Measurements from ENCODE around the gene GTF2H4. TPM values are rescaled to one million over a fixed set of nuclear protein-coding genes. Genes with fewer than 3 reads are reported as not detected.

The GTF2H4 gene
- total RNA-seq, 1 donor from 2014 or later: 37.1 TPM

DNA sequence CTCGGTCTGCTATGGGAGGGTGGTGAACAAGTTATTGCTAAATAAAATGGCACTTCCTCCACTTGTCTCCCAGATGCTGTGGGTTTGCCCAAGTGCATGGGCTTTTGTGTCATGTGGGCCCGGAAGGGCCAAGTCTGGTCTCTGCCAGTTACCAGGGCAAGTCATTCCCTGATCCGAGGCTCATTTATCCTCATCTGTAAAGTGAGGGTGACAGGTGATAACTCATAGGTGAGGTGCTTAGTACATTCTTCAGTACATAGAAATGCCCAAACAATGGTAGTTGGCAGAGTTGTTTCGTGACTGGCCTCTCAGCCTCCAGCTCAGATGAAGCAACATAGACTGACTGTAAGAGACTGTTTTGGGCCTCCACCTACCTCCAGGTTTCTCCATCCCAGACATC lies 30.7 kb downstream of the GTF2H4 start:
- Histone ChIP-seq H3K36me3 (no peaks in the 10 kb centered on the region), H3K4me1 (peaks cover 31% of the 10 kb centered on the region), H3K27me3 (ENCODE audit: low read depth) (no peaks in the 10 kb centered on the region), H3K9me3 (no peaks in the 10 kb centered on the region), H3K4me3 (no peak overlapping the region), H3K27ac (no peak overlapping the region)
- intact Hi-C loops (cut with DNase I): no loop called here
- TF ChIP-seq, protein P1, sequence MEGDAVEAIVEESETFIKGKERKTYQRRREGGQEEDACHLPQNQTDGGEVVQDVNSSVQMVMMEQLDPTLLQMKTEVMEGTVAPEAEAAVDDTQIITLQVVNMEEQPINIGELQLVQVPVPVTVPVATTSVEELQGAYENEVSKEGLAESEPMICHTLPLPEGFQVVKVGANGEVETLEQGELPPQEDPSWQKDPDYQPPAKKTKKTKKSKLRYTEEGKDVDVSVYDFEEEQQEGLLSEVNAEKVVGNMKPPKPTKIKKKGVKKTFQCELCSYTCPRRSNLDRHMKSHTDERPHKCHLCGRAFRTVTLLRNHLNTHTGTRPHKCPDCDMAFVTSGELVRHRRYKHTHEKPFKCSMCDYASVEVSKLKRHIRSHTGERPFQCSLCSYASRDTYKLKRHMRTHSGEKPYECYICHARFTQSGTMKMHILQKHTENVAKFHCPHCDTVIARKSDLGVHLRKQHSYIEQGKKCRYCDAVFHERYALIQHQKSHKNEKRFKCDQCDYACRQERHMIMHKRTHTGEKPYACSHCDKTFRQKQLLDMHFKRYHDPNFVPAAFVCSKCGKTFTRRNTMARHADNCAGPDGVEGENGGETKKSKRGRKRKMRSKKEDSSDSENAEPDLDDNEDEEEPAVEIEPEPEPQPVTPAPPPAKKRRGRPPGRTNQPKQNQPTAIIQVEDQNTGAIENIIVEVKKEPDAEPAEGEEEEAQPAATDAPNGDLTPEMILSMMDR (IDR thresholded peaks at IDR 0.05): no peak
- DNase-seq: no peak
- ATAC-seq: no peak

DNA sequence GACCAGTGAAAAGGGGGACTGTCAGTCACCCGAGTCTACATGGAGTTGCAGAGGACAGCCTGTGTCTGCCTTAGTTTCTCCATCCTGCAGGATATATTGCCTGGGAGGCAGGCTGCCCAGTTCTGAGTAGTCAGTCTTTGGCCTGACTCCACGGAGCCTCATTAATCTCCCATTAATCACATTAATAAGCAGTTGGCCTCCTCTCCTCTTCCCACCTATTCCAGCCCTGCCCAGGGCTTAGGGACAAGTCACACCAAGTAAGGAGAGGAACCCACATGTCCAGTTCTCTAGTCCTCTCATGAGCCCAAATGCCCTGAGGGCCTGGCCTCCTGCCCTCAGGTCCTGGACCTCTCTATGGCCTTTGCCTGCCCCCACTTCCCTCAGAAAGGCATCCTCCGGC lies 31.5 kb downstream of the GTF2H4 start:
- ATAC-seq: no peak
- Histone ChIP-seq H3K36me3 (no peaks in the 10 kb centered on the region), H3K4me1 (peaks cover 24% of the 10 kb centered on the region), H3K9me3 (no peaks in the 10 kb centered on the region), H3K4me3 (no peak overlapping the region), H3K27me3 (ENCODE audit: low read depth) (no peaks in the 10 kb centered on the region), H3K27ac (no peak overlapping the region)
- intact Hi-C loops (cut with DNase I): no loop called here
- DNase-seq: no peak
- TF ChIP-seq, protein P1 (IDR thresholded peaks at IDR 0.05): no peak

DNA sequence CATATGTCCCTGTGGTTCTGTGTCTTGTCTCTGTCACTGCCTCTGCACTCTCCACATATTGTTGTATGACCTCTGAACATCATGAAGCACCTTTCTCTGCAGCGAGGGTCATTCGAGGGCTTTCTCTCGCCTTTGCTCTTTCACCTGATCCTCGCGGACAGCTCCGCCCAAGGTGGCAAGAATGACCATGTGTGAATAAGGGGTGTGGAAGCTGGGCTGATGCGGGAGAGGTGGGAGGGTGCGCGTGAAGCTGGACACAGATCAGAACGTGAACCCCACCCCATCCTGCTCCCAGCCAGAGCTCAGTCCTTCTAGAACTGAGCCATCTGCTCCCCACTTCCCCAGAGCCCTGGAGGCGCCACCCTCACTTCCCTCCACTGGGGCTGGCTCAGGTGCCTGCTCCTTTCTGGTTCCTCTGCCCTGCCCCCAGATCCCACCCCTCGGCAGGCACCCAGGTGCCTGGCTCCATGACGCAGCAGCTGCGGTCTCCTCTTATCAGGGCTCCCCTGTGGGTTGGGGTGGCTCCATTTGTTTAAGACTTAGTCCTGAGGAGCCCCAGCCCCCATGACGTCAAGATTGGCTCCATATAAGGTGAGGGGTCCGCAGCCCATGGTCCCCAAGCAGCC lies 32.5 kb downstream of the GTF2H4 start, which contains the start of gene MUCL3:
Gene MUCL3 (plus strand): TSS at position 613 of the 626 bp plus-strand sequence. CDS start 27 bp downstream, outside the sequence.
- Histone ChIP-seq H3K9me3 (no peaks in the 10 kb centered on the region), H3K27ac (no peak within 1 kb of the TSS), H3K36me3 (no peaks in the 10 kb centered on the region), H3K4me1 (peaks cover 22% of the 10 kb centered on the region), H3K27me3 (ENCODE audit: low read depth) (no peaks in the 10 kb centered on the region), H3K4me3 (no peak within 1 kb of the TSS)
- no peak for ATAC-seq
- TF ChIP-seq, protein P1 (IDR thresholded peaks at IDR 0.05): no peak
- no peak for DNase-seq
- intact Hi-C loops (cut with DNase I): no loop called here

DNA sequence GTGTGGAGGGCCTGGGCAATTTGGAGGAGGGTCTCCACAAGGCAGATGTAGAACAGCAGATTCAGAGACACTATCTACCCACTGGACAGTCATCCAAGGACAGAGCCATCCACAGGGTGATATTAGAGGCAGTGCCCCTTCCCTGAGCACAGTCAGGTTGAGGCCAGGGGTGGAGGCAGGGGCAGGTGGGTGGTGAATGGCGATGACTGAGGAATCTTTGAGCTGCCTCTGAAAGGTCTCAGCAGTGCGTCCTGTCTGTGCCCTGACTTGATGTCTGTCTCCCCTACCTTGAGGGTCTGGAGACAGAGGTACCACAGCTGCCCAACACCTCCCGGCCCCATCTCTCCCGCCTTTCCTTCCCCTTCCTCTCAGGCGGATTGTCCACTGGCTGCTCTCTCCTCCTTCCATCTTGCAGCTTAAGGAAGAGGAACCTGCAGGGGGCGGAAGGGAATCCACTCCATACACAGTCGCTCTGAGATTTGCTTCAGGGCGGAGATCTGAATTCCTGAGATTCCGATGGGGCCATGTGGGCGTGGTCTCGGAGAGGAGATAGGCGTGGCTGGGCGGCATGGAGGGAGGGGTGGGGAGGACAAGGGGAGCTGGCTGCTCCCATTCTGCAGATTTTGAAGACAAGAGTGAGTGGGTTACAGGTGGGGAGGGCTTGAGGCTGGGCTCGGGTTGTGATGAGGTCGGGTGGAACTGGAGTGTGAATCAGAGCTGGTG lies 34.5 kb downstream of the GTF2H4 start:
- no peaks in the 10 kb centered on the region for H3K9me3 ChIP-seq
- intact Hi-C loops (cut with DNase I): no loop called here
- TF ChIP-seq, protein P1 (IDR thresholded peaks at IDR 0.05): peak; percentile 46
- no peaks in the 10 kb centered on the region for H3K36me3 ChIP-seq
- DNase-seq: peak; percentile 89
- H3K27ac ChIP-seq: no peak overlapping the region
- no peak overlapping the region for H3K4me3 ChIP-seq
- peaks cover 22% of the 10 kb centered on the region for H3K4me1 ChIP-seq
- ATAC-seq: peak; percentile 93
- H3K27me3 ChIP-seq (ENCODE audit: low read depth): no peaks in the 10 kb centered on the region

DNA sequence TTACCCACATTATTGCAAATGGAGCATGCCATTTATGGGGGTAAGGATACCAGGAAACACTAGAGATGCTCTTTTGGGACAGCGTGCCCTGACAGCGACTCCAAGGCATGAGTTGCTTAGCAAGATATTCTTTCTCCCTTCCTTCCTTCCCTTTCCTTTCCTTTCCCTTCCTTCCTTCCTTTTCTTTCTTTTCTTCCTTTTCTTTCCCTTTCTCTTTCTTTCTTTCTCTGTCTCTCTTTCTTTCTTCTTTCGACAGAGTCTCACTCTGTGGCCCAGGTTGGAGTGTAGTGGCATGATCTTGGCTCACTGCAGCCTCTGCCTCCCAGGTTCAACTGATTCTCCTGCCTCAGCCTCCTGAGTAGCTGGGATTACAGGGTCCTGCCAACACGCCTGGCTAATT lies 36.0 kb downstream of the GTF2H4 start:
- TF ChIP-seq, protein P1 (IDR thresholded peaks at IDR 0.05): no peak
- ATAC-seq: no peak

More for the DNA sequence above, 36.0 kb downstream of the GTF2H4 start:
- intact Hi-C loops (cut with DNase I): no loop called here
- H3K9me3 ChIP-seq: no peaks in the 10 kb centered on the region
- no peak overlapping the region for H3K27ac ChIP-seq
- no peaks in the 10 kb centered on the region for H3K36me3 ChIP-seq
- peaks cover 11% of the 10 kb centered on the region for H3K4me1 ChIP-seq
- no peak overlapping the region for H3K4me3 ChIP-seq
- no peak for DNase-seq
- H3K27me3 ChIP-seq (ENCODE audit: low read depth): no peaks in the 10 kb centered on the region

All from lower lobe of right lung (tissue), 2 donors.